Endothelial cell of umbilical vein (primary cell): ENCODE measurements around the gene LIN7A. TPM values are rescaled to one million over a fixed set of nuclear protein-coding genes. Genes with fewer than 3 reads are reported as not detected.

Experiments
- BruUV-seq: library from RNA; stranded (reverse); fragments of 400-500 nt; replicated peaks from 2 replicates; lab custom pipeline; 2021; lab: Mats Ljungman, UMichigan
- CTCF ChIA-PET: fragments of 300-600, 350-600 bp; sonication (Branson Sonifier 250); formaldehyde crosslinking; loops from one replicate; lab custom pipeline; 2021; ENCODE audit warnings: antibody characterized with exemption, inconsistent platforms; lab: Charles Lee
- POLR2A ChIA-PET: fragments of 300-600, 350-600 bp; sonication (Branson Sonifier 250); formaldehyde crosslinking; loops from one replicate; lab custom pipeline; 2021; ENCODE audit warnings: antibody characterized with exemption, inconsistent platforms; lab: Charles Lee
- DNase-seq: peaks from one replicate; pipeline ENCODE4 v3.0.0-alpha.2; 2011; ENCODE audit warnings: low read depth, low spot score
- FAIRE-seq: peaks from 2 replicates; lab custom pipeline; 2011; peaks lifted over from hg19 to GRCh38; lab: Jason Lieb, UNC
- H2AFZ ChIP-seq: 2 replicates; pipeline ENCODE4 v1.6.0; 2012; ENCODE audit warnings: low read depth, low read length, control low read depth, inconsistent platforms
- H3K27ac ChIP-seq: 2 replicates; pipeline ENCODE4 v1.5.1; 2011; ENCODE audit warnings: low read depth, mild to moderate bottlenecking, control low read depth, low read length, moderate library complexity; ENCODE audit not compliant: insufficient read depth
- H3K27me3 ChIP-seq, 2 experiments: 2 replicates each; pipeline versions ENCODE4 v1.6.0 to v1.6.1; 2011; ENCODE audit warnings: low read length in 2 of 2, mixed read lengths in 1 of 2; ENCODE audit not compliant: control insufficient read depth in 2 of 2, insufficient read depth in 2 of 2
- H3K36me3 ChIP-seq, 2 experiments: 2 replicates in 1 of 2; 3 replicates in 1 of 2; pipeline ENCODE4 v1.5.1; 2011; ENCODE audit warnings: low read length in 2 of 2, mild to moderate bottlenecking in 1 of 2, moderate library complexity in 1 of 2; ENCODE audit not compliant: control insufficient read depth in 2 of 2, insufficient read depth in 2 of 2; ENCODE audit errors: extremely low read depth in 1 of 2
- H3K4me1 ChIP-seq: 3 replicates; pipeline ENCODE4 v1.5.1; 2011; ENCODE audit warnings: mild to moderate bottlenecking, low read length; ENCODE audit not compliant: control insufficient read depth, insufficient read depth; ENCODE audit errors: extremely low read depth
- H3K4me2 ChIP-seq: 2 replicates; pipeline ENCODE4 v1.6.1; 2011; ENCODE audit warnings: low read length, control low read depth, mixed read lengths; ENCODE audit not compliant: insufficient read depth
- H3K4me3 ChIP-seq, 3 experiments: fragments of 200-600 bp in 1 of 3; sonication (generic), shearing (Covaris generic) in 1 of 3; replicated peaks in 1 of 3; 2 replicates each; pipeline ENCODE4 v1.5.1; 2011 to 2016; ENCODE audit warnings: control low read depth in 3 of 3, low read length in 3 of 3, mild to moderate bottlenecking in 2 of 3, inconsistent platforms in 1 of 3, low read depth in 1 of 3, moderate library complexity in 1 of 3; ENCODE audit not compliant: insufficient read depth in 1 of 3
- H3K79me2 ChIP-seq: 2 replicates; pipeline ENCODE4 v1.6.0; 2012; ENCODE audit warnings: low read length, inconsistent platforms; ENCODE audit not compliant: control insufficient read depth, insufficient read depth
- H3K9ac ChIP-seq: replicated peaks from 2 replicates; pipeline ENCODE3; 2011; ENCODE audit warnings: low read length, control low read depth; ENCODE audit not compliant: insufficient read depth; ENCODE audit errors: extremely low read depth
- H3K9me1 ChIP-seq: replicated peaks from 3 replicates; pipeline ENCODE4 v1.6.0; 2011; ENCODE audit warnings: mild to moderate bottlenecking, low read length; ENCODE audit not compliant: control insufficient read depth, insufficient read depth; ENCODE audit errors: extremely low read depth
- H3K9me3 ChIP-seq: replicated peaks from 2 replicates; pipeline ENCODE4 v1.5.1; 2012; ENCODE audit warnings: low read length, inconsistent platforms; ENCODE audit not compliant: control insufficient read depth, insufficient read depth
- H4K20me1 ChIP-seq: replicated peaks from 2 replicates; pipeline ENCODE3; 2011; ENCODE audit warnings: mild to moderate bottlenecking, low read length; ENCODE audit not compliant: control insufficient read depth, insufficient read depth; ENCODE audit errors: extremely low read depth
- FOS ChIP-seq: IDR thresholded peaks from 2 replicates; pipeline ENCODE4 v1.6.1; 2011; ENCODE audit warnings: mild to moderate bottlenecking, low read length, moderate library complexity, borderline replicate concordance; ENCODE audit not compliant: insufficient read depth
- GATA2 ChIP-seq: IDR thresholded peaks from 2 replicates; pipeline ENCODE4 v1.7.0; 2011; ENCODE audit warnings: low read depth, mild to moderate bottlenecking, moderate library complexity, mixed read lengths, low read length; ENCODE audit not compliant: insufficient read length, insufficient read depth
- JUN ChIP-seq: IDR thresholded peaks from 2 replicates; pipeline ENCODE4 v1.6.1; 2011; ENCODE audit warnings: borderline replicate concordance, low read depth; ENCODE audit not compliant: insufficient read length, insufficient read depth
- MYC ChIP-seq: IDR thresholded peaks from one replicate; pipeline ENCODE4 v1.6.1; 2011; ENCODE audit warnings: mild to moderate bottlenecking, low read depth, low read length
- POLR2A ChIP-seq: IDR thresholded peaks from 2 replicates; pipeline ENCODE4 v1.6.1; 2012; ENCODE audit warnings: low read depth, mild to moderate bottlenecking, control low read depth, low read length
- POLR2AphosphoS5 ChIP-seq: IDR thresholded peaks from 2 replicates; pipeline ENCODE4 v1.6.1; 2012; ENCODE audit warnings: low read depth, mild to moderate bottlenecking, control low read depth, low read length, moderate library complexity; ENCODE audit not compliant: insufficient read depth
- dilution Hi-C: fragments of 300-500 bp; cut with MboI; formaldehyde crosslinking; loops from one replicate; pipeline ENCODE4 v1.15.0; 2019; ENCODE audit warnings: low sequenced_read_pairs; ENCODE audit not compliant: extremely low pct_ligation_motif_present
- intact Hi-C: fragments of 100-400 bp; cut with micrococcal nuclease; formaldehyde crosslinking; loops from one replicate; pipeline ENCODE4 v1.10.0; 2022
- polyA plus RNA-seq, 4 experiments: library from polyadenylated mRNA; depleted of rRNA in 3 of 4; stranded (reverse) in 3 of 4; unstranded in 1 of 4; fragments of >200 nt; gene quantifications; 2 replicates each; pipeline versions ENCODE4 v1.2.1 to v1.2.3, GENCODE V29; 2011 to 2012; ENCODE audit warnings: missing spikeins in 1 of 4
- total RNA-seq: library from RNA; stranded (reverse); gene quantifications from 2 replicates; pipeline ENCODE4 v1.2.3, GENCODE V29; 2021
- TF ChIP-seq, protein P1 (sequence below), 2 donors: IDR thresholded peaks; 1 replicate in 1 of 2; 2 replicates in 1 of 2; pipeline ENCODE4 v1.5.1; 2011; ENCODE audit warnings: low read length in 2 of 2, mild to moderate bottlenecking in 2 of 2, moderate library complexity in 2 of 2, control low read depth in 1 of 2, inconsistent platforms in 1 of 2, low read depth in 1 of 2; ENCODE audit not compliant: insufficient read depth in 1 of 2; ENCODE audit errors: extremely low read depth in 1 of 2
- TF ChIP-seq, protein P2 (sequence below): IDR thresholded peaks from 2 replicates; pipeline ENCODE4 v1.6.1; 2011; ENCODE audit not compliant: insufficient read depth, insufficient read length

The LIN7A gene
- total and polyA plus RNA-seq, 2 donors (not counting 3 experiments of a cell fraction or from before 2014, with no cell fraction given) = 1.6 to 4.3 TPM

DNA sequence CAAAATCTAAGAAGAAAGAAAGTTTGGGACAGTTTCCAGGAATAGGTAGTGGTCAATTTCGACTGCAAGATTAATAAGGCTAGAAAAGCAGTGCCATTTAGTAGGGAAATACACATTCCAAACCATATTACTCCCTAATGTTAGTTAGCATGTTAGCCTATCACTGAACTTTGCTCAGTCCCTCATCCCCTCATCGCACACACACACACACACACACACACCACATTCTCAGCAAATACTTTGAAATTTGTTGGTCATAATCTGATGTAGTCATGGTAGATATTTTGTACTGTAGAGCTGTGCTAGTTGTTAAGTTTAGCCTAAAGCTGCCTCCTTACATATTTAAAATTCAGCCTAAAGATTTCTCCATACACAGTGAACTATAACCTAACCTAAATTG is 157.0 kb downstream of the LIN7A start:
- Histone ChIP-seq H3K79me2 (no peaks in the 10 kb centered on the region), H4K20me1 (no peaks in the 10 kb centered on the region), H3K4me2 (no peak overlapping the region), H3K9ac (no peak overlapping the region), H3K9me1 (no peaks in the 10 kb centered on the region), H2AFZ (no peak overlapping the region), H3K36me3 (no peaks in the 10 kb centered on the region), H3K4me3 (no peak overlapping the region), H3K27me3 (no peaks in the 10 kb centered on the region), H3K9me3 (no peaks in the 10 kb centered on the region), H3K4me1 (peaks cover 11% of the 10 kb centered on the region), H3K27ac (no peak overlapping the region)
- no TSS peak for BruUV-seq
- no peak for DNase-seq
- TF ChIP-seq JUN (no peak), POLR2AphosphoS5 (no peak)
- no peak for FAIRE-seq
- CTCF ChIA-PET = interaction anchor here (0.8 kb wide), 1 partner anchor 677 kb away, joined by 3 read pairs; no protein-coding TSS in a partner anchor
- dilution Hi-C loops (no loop called here), intact Hi-C loops (no loop called here)
- POLR2A ChIA-PET = no interaction called here

DNA sequence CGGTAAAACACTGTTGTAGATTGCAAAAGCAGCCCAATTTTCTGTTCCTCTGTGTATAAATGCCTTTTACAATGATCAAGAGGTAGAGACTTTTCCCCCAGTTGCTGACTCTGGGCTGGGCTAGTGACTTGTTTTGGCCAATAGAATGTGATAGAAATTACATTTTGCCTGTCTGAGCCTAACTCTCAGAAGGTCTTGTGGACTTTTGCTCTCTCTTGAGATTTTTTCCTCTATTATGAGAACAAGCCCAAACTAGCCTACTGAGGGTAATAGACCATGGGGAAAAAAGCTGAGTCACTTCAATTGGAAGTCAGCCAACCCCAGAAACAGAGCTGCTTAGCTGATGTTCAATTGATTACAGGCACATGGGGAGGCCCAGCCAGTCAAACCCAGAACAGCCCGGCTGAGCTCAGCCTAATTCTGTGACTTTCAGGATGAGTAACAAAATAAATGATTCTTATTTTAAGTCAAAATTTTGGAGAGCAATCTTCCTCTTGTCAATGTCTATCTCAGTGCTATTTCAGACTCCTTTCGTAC is 159.7 kb downstream of the LIN7A start:
- intact Hi-C loops = loop anchor here (5.0 kb wide), 1 partner anchor 159 kb away; the partner anchor contains the start of gene LIN7A
- Histone ChIP-seq H3K36me3 (no peaks in the 10 kb centered on the region), H3K79me2 (no peaks in the 10 kb centered on the region), H3K9me3 (no peaks in the 10 kb centered on the region), H3K27me3 (no peaks in the 10 kb centered on the region), H3K4me3 (no peak overlapping the region), H2AFZ (peak overlapping the region; percentile 72), H3K27ac (peak overlapping the region; percentile 87), H3K9me1 (no peaks in the 10 kb centered on the region), H3K4me2 (no peak overlapping the region), H3K4me1 (peaks cover 11% of the 10 kb centered on the region), H3K9ac (peak overlapping the region; percentile 29), H4K20me1 (no peaks in the 10 kb centered on the region)
- ChIA-PET POLR2A (interaction anchor here (0.6 kb wide), 1 partner anchor 402 kb away, joined by 3 read pairs; no protein-coding TSS in a partner anchor), CTCF (interaction anchor here (1.2 to 1.9 kb wide), 3 partner anchors 351 to 583 kb away, joined by 3 to 7 read pairs (median 3); no protein-coding TSS in a partner anchor)
- dilution Hi-C loops = no loop called here
- DNase-seq (peak; percentile 92), FAIRE-seq (peak; percentile 93)
- TF ChIP-seq, protein P1, sequence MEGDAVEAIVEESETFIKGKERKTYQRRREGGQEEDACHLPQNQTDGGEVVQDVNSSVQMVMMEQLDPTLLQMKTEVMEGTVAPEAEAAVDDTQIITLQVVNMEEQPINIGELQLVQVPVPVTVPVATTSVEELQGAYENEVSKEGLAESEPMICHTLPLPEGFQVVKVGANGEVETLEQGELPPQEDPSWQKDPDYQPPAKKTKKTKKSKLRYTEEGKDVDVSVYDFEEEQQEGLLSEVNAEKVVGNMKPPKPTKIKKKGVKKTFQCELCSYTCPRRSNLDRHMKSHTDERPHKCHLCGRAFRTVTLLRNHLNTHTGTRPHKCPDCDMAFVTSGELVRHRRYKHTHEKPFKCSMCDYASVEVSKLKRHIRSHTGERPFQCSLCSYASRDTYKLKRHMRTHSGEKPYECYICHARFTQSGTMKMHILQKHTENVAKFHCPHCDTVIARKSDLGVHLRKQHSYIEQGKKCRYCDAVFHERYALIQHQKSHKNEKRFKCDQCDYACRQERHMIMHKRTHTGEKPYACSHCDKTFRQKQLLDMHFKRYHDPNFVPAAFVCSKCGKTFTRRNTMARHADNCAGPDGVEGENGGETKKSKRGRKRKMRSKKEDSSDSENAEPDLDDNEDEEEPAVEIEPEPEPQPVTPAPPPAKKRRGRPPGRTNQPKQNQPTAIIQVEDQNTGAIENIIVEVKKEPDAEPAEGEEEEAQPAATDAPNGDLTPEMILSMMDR (IDR thresholded peaks at IDR 0.05; ENCODE audit: extremely low read depth in 1 of 2, insufficient read depth in 1 of 2, low read depth in 1 of 2, low read length in 2 of 2) = no peak
- TF ChIP-seq, protein P2, sequence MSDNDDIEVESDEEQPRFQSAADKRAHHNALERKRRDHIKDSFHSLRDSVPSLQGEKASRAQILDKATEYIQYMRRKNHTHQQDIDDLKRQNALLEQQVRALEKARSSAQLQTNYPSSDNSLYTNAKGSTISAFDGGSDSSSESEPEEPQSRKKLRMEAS = no peak
- TF ChIP-seq FOS (peak; percentile 51), GATA2 (peak; percentile 42), POLR2A (no peak), MYC (no peak)
- BruUV-seq = no TSS peak
